OCI-LY1 (cell line): ENCODE results near the gene KLHL14.

Experiments
- H2AFZ ChIP-seq: fragments of 200-600 bp; sonication (generic), shearing (Covaris generic); 2 replicates; pipeline ENCODE4 v1.6.0; 2014; ENCODE audit warnings: antibody characterized with exemption, mild to moderate bottlenecking, low read length
- H3F3A ChIP-seq: fragments of 200-600 bp; sonication (generic), shearing (Covaris generic); 2 replicates; pipeline ENCODE4 v1.6.0; 2014; ENCODE audit warnings: mild to moderate bottlenecking, antibody characterized with exemption, low read length, moderate library complexity; ENCODE audit not compliant: insufficient read depth
- H3K27ac ChIP-seq: fragments of 200-600 bp; sonication (generic); 2 replicates; pipeline ENCODE4 v1.5.1; 2014; ENCODE audit warnings: low read length, mixed run types, mild to moderate bottlenecking, low read depth; ENCODE audit not compliant: poor library complexity, severe bottlenecking
- H3K27me3 ChIP-seq: fragments of 200-600 bp; sonication (generic); 2 replicates; pipeline ENCODE4 v1.6.0; 2014; ENCODE audit warnings: antibody characterized with exemption, mild to moderate bottlenecking, low read length, moderate library complexity; ENCODE audit not compliant: insufficient read depth
- H3K36me3 ChIP-seq: fragments of 200-600 bp; sonication (generic); 2 replicates; pipeline ENCODE4 v1.6.1; 2014; ENCODE audit warnings: mild to moderate bottlenecking, antibody characterized with exemption, low read length, moderate library complexity, mixed read lengths; ENCODE audit not compliant: insufficient read depth
- H3K4me1 ChIP-seq: fragments of 200-600 bp; sonication (generic); 2 replicates; pipeline ENCODE4 v1.5.1; 2014; ENCODE audit warnings: mild to moderate bottlenecking, low read length, moderate library complexity; ENCODE audit not compliant: insufficient read depth, severe bottlenecking
- H3K4me2 ChIP-seq: fragments of 200-600 bp; sonication (generic), shearing (Covaris generic); 2 replicates; pipeline ENCODE4 v1.6.1; 2014; ENCODE audit warnings: low read length
- H3K4me3 ChIP-seq: fragments of 200-600 bp; sonication (generic); 2 replicates; pipeline ENCODE4 v1.5.1; 2014; ENCODE audit warnings: low read length, low read depth, mild to moderate bottlenecking, mixed read lengths; ENCODE audit not compliant: poor library complexity, severe bottlenecking
- H3K79me2 ChIP-seq: fragments of 200-600 bp; shearing (Covaris generic); 2 replicates; pipeline ENCODE4 v1.6.1; 2016; ENCODE audit warnings: mixed run types, low read length, mixed read lengths; ENCODE audit not compliant: insufficient read depth
- H3K9ac ChIP-seq: fragments of 200-600 bp; sonication (generic), shearing (Covaris generic); 2 replicates; pipeline ENCODE4 v1.6.1; 2014; ENCODE audit warnings: mild to moderate bottlenecking, low read length, mixed read lengths
- H3K9me2 ChIP-seq: fragments of 200-600 bp; sonication (generic), shearing (Covaris generic); 2 replicates; pipeline ENCODE4 v1.6.1; 2014; ENCODE audit warnings: low read depth, mild to moderate bottlenecking, low read length, mixed read lengths
- H3K9me3 ChIP-seq: fragments of 200-600 bp; shearing (Covaris generic); 2 replicates; pipeline ENCODE4 v1.6.1; 2014; ENCODE audit warnings: low read length, mixed read lengths
- H4K20me1 ChIP-seq: fragments of 200-600 bp; sonication (generic), shearing (Covaris generic); 2 replicates; pipeline ENCODE4 v1.6.0; 2016; ENCODE audit warnings: mild to moderate bottlenecking, low read length; ENCODE audit not compliant: insufficient read depth
- CTCF ChIP-seq: fragments of 200-600 bp; sonication (generic), shearing (Covaris generic); IDR thresholded peaks from 2 replicates; pipeline ENCODE4 v1.5.1; 2017; ENCODE audit warnings: mild to moderate bottlenecking, antibody characterized with exemption, low read length, moderate library complexity, mixed read lengths
- EZH2 ChIP-seq: fragments of 200-600 bp; sonication (generic), shearing (Covaris generic); IDR thresholded peaks from 2 replicates; pipeline ENCODE4 v1.8.0; 2017; ENCODE audit warnings: borderline replicate concordance, mixed run types, mild to moderate bottlenecking, antibody characterized with exemption, low read length, moderate library complexity, mixed read lengths

The KLHL14 gene

GRCh38 chr18:32695534-32695933 is 77.3 kb downstream of the KLHL14 start:
- Histone ChIP-seq H3K27me3 (no peaks in the 10 kb centered on the region), H3K79me2 (no peaks in the 10 kb centered on the region), H3K9ac (no peak overlapping the region), H3K4me3 (no peak overlapping the region), H3K9me2 (no peaks in the 10 kb centered on the region), H3K4me2 (no peak overlapping the region), H3F3A (no peaks in the 10 kb centered on the region), H3K27ac (no peak overlapping the region), H2AFZ (no peak overlapping the region), H3K9me3 (no peaks in the 10 kb centered on the region), H3K36me3 (peaks cover 40% of the 10 kb centered on the region; the same call in 1 of the 2 replicates), H3K4me1 (no peaks in the 10 kb centered on the region), H4K20me1 (no peaks in the 10 kb centered on the region)
- no peak for TF ChIP-seq CTCF
- TF ChIP-seq EZH2, result no peak

GRCh38 chr18:32688821-32689220 is 84.0 kb downstream of the KLHL14 start:
- no peak overlapping the region for H3K4me2 ChIP-seq
- no peak overlapping the region for H3K27ac ChIP-seq
- no peaks in the 10 kb centered on the region for H3K9me3 ChIP-seq
- peaks cover 35% of the 10 kb centered on the region for H3K36me3 ChIP-seq
- no peak overlapping the region for H3K9ac ChIP-seq
- H3K4me1 ChIP-seq, result no peaks in the 10 kb centered on the region
- no peaks in the 10 kb centered on the region for H3F3A ChIP-seq
- H3K79me2 ChIP-seq, result no peaks in the 10 kb centered on the region
- no peak overlapping the region for H3K4me3 ChIP-seq
- no peaks in the 10 kb centered on the region for H3K27me3 ChIP-seq
- H2AFZ ChIP-seq, result no peak overlapping the region
- H4K20me1 ChIP-seq, result no peaks in the 10 kb centered on the region
- no peaks in the 10 kb centered on the region for H3K9me2 ChIP-seq
- TF ChIP-seq EZH2 (no peak), CTCF (no peak)

- TF ChIP-seq CTCF (no peak), EZH2 (no peak)
- Histone ChIP-seq H3K36me3 (peaks cover 16% of the 10 kb centered on the region), H4K20me1 (no peaks in the 10 kb centered on the region), H3K79me2 (no peaks in the 10 kb centered on the region), H3K4me3 (no peak overlapping the region), H3K9me2 (no peaks in the 10 kb centered on the region), H3K27ac (no peak overlapping the region), H3K9me3 (no peaks in the 10 kb centered on the region), H2AFZ (no peak overlapping the region), H3F3A (no peaks in the 10 kb centered on the region), H3K4me1 (no peaks in the 10 kb centered on the region), H3K9ac (no peak overlapping the region), H3K27me3 (no peaks in the 10 kb centered on the region), H3K4me2 (no peak overlapping the region)
These were observed 87.9 kb downstream of the KLHL14 start for GRCh38 chr18:32684940-32685339.
